Muscle of leg (tissue), 16 donors: ENCODE measurements around the gene SELPLG. TPM values are rescaled to one million over a fixed set of nuclear protein-coding genes. Genes with fewer than 3 reads are reported as not detected.
A peak's percentile ranks its signal among the peaks of the same experiment; 100 is the strongest.

Source experiments
- DNase-seq: peaks from one replicate; pipeline ENCODE4 v3.0.0; 2013
- H3K27ac ChIP-seq: one replicate; pipeline ENCODE4 v1.5.1; 2013; ENCODE audit warnings: mild to moderate bottlenecking, low read length, control low read depth
- H3K27me3 ChIP-seq: one replicate; pipeline ENCODE4 v1.6.1; 2013; ENCODE audit warnings: low read length; ENCODE audit not compliant: control insufficient read depth, insufficient read depth
- H3K36me3 ChIP-seq: one replicate; pipeline ENCODE4 v1.6.1; 2013; ENCODE audit warnings: low read length; ENCODE audit not compliant: control insufficient read depth, insufficient read depth
- H3K4me1 ChIP-seq: one replicate; pipeline ENCODE4 v1.6.1; 2013; ENCODE audit warnings: low read length; ENCODE audit not compliant: control insufficient read depth, insufficient read depth
- H3K4me3 ChIP-seq: one replicate; pipeline ENCODE4 v1.5.1; 2013; ENCODE audit warnings: low read length, control low read depth
- H3K9me3 ChIP-seq: replicated peaks from 2 replicates; pipeline ENCODE4 v1.6.1; 2013; ENCODE audit warnings: low read depth, low read length; ENCODE audit not compliant: control insufficient read depth
- WGBS: methylation state at CpG from one replicate; pipeline ENCODE4 v1.1.5; 2013; ENCODE audit warnings: missing lambda C conversion rate; ENCODE audit not compliant: insufficient coverage; 5-methylcytosine and 5-hydroxymethylcytosine counted together
- long read RNA-seq, 11 donors: transcript quantifications; one replicate each; lab custom pipeline, GENCODE V29; 2026
- polyA plus RNA-seq, 8 donors: library from polyadenylated mRNA; unstranded; fragments of 120-200 nt; gene quantifications; one replicate each; pipeline versions ENCODE4 v1.2.1 to v1.2.3, GENCODE V29; 2013; ENCODE audit warnings: inconsistent platforms in 1 of 8, low replicate concordance in 1 of 8; ENCODE audit not compliant: insufficient read length in 8 of 8, insufficient read depth in 1 of 8
- total RNA-seq: library from RNA; stranded (reverse); fragments of 120-200 nt; gene quantifications from one replicate; pipeline ENCODE4 v1.2.4, GENCODE V29; 2013

Gene SELPLG, protein sequence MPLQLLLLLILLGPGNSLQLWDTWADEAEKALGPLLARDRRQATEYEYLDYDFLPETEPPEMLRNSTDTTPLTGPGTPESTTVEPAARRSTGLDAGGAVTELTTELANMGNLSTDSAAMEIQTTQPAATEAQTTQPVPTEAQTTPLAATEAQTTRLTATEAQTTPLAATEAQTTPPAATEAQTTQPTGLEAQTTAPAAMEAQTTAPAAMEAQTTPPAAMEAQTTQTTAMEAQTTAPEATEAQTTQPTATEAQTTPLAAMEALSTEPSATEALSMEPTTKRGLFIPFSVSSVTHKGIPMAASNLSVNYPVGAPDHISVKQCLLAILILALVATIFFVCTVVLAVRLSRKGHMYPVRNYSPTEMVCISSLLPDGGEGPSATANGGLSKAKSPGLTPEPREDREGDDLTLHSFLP
- total RNA-seq (2.8 TPM), polyA plus RNA-seq (1 to 10 TPM; 3.6 to 5.5 (median 4.3) TPM)
- long read RNA-seq, donor 1 = 0 reads
- long read RNA-seq, donor 2 = 0 reads
- long read RNA-seq, donor 3, partial matches to known transcripts = 0 of 4 reads
- long read RNA-seq, donor 3, other reads (novel, unspliced or antisense) = 0 of 4 reads
- long read RNA-seq, donor 4 = 0 reads
- long read RNA-seq, donor 5, partial matches to known transcripts = 7 of 11 reads
- long read RNA-seq, donor 5, other reads (novel, unspliced or antisense) = 0 of 11 reads
- long read RNA-seq, donor 6, partial matches to known transcripts = 0 of 4 reads
- long read RNA-seq, donor 6, other reads (novel, unspliced or antisense) = 0 of 4 reads
- long read RNA-seq, donor 7, partial matches to known transcripts = 0 of 2 reads
- long read RNA-seq, donor 7, other reads (novel, unspliced or antisense) = 0 of 2 reads
- long read RNA-seq, donor 8, partial matches to known transcripts = 0 of 3 reads
- long read RNA-seq, donor 8, other reads (novel, unspliced or antisense) = 0 of 3 reads
- long read RNA-seq, donor 9, partial matches to known transcripts = 0 of 1 reads
- long read RNA-seq, donor 9, other reads (novel, unspliced or antisense) = 0 of 1 reads
- long read RNA-seq, donor 10, partial matches to known transcripts = 0 of 1 reads
- long read RNA-seq, donor 10, other reads (novel, unspliced or antisense) = 0 of 1 reads
- long read RNA-seq, donor 11, partial matches to known transcripts = 0 of 3 reads
- long read RNA-seq, donor 11, other reads (novel, unspliced or antisense) = 0 of 3 reads

DNA sequence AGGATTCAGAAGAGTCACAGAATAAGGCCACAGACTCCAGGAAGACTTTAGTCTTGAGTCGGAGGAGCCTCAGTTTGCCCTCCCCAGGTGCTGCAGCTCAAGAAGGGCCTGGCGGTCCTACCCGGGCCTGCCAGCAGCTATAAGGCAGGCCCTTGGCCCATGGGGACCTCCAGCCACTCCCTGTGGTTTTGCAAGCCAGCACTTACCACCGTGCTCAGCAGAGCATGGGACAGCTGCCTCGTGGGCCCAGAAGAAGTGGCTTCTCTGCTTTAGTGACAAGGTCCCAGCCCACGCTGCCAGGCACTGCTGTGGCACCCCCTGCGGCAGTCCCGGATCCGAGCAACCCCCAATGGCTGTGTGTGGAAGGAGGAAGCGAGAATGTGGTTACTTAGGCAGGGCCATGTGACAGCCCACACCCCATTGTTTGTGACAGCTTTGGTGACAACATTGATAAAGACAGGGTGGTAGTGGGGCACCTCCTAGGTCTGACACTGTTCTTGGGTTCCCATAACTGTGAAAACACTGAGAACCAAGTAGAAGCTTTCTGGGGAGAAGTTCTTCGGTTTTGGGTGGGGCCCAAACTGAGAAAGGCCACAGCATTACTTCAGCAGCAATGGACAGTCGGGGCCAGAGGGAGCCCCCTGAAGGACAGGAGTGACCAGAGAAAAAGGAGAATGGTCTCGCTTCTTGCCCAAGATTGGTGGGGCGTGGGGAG is at the start of gene SELPLG:
Gene SELPLG (minus strand): TSS at position 361 of the 715 bp plus-strand sequence. CDS start 9,587 bp downstream, outside the sequence.
- 74% methylated on average over 13 of the region's 14 CpGs for WGBS
- Histone ChIP-seq H3K4me3 (peak within 1 kb of the TSS; percentile 11), H3K27me3 (peaks cover 3% of the 10 kb centered on the region), H3K4me1 (peaks cover 77% of the 10 kb centered on the region), H3K27ac (peak within 1 kb of the TSS; percentile 77), H3K36me3 (no peaks in the 10 kb centered on the region), H3K9me3 (no peaks in the 10 kb centered on the region)
- DNase-seq = peak; percentile 62

DNA sequence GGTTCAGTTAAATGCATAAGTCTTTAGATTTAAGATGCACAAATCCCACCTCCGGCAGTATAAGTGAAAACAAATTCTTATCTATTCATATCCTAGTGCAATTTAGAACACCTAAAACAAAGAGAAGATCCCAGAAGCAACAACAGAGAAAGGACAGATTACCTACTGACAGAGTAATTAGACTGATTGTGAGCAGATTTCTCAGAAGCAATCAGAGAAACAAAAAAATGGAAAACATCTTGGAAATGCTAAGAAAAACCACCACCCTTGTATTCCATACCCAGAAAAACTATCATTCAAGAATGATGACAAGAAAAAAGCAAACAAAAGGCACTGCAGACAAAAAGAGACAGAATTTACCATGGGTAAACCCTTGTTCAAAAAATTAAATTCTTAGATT is 47.6 kb upstream of the SELPLG start:
- no peaks in the 10 kb centered on the region for H3K27me3 ChIP-seq
- peaks cover 6% of the 10 kb centered on the region for H3K36me3 ChIP-seq
- no CpG with 5 or more reads among the region's 1 CpG for WGBS
- H3K27ac ChIP-seq = no peak overlapping the region
- H3K9me3 ChIP-seq = no peaks in the 10 kb centered on the region
- peaks cover 3% of the 10 kb centered on the region for H3K4me1 ChIP-seq
- DNase-seq = no peak
- H3K4me3 ChIP-seq = no peak overlapping the region

DNA sequence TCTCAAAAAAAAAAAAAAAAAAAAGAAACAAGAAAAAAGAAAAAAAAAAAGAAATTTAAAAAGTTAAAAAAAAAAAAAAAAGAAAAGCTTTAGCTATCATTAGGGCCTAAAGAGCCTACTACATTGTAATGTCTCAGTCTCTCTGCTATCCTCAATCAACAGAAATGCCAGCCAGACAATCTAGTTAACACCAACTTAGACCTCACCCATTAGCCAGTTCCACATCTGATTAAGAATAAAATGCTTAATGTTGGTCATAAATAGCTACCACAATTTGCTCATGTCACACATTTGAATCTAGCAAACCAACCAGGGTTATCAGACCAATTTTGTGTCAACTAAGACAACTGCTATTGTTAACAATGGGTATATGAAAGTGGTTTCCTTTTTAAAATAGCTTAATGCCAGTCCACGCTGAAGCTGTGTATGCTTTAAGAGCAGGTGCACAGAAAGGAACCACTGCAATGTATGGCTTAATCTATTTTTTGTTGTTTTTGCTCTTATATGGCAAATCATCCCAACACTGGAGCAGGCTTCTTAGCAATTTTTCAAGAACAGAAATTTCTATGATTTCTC is 45.5 kb upstream of the SELPLG start:
- no peaks in the 10 kb centered on the region for H3K27me3 ChIP-seq
- no peak overlapping the region for H3K27ac ChIP-seq
- no peaks in the 10 kb centered on the region for H3K4me1 ChIP-seq
- H3K36me3 ChIP-seq = peaks cover 11% of the 10 kb centered on the region
- H3K9me3 ChIP-seq = no peaks in the 10 kb centered on the region
- DNase-seq = no peak
- H3K4me3 ChIP-seq = no peak overlapping the region
- no CpG with 5 or more reads among the region's 1 CpG for WGBS

DNA sequence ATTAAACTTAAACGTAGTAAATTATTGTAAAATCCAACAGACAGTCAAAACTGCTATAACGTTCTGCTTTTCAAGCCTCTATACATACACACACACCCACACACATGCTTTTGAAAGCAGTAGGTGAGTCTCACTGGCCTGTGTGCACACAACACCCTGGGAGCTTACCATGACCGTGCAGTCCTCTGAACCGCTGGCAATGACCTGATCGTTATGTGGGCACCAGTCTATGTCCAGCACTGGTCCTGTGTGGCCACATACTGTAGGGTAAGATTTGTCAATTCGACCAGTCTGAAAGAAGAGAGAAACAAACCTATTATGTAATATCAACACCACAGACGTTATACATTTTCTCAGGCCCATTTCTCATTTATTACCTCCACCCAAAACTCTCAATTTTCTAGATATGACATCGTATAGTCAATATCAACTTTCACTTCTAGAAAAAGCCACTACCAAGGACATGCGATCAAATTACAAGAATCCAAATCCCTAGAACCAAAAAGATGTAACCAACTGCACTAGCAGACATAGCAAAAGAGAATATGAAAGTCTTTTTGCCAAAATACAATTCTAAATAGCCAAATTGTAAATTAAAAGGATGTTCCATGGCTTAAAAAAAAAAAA is 44.5 kb upstream of the SELPLG start:
- WGBS = 69% methylated on average over 4 of the region's 9 CpGs
- DNase-seq = no peak
- no peaks in the 10 kb centered on the region for H3K27me3 ChIP-seq
- H3K27ac ChIP-seq = no peak overlapping the region
- no peak overlapping the region for H3K4me3 ChIP-seq
- peaks cover 11% of the 10 kb centered on the region for H3K36me3 ChIP-seq
- H3K4me1 ChIP-seq = no peaks in the 10 kb centered on the region
- no peaks in the 10 kb centered on the region for H3K9me3 ChIP-seq

GRCh38 chr12:108677381-108677780 is 43.7 kb upstream of the SELPLG start:
- H3K36me3 ChIP-seq = peaks cover 11% of the 10 kb centered on the region
- DNase-seq = no peak
- no CpG with 5 or more reads among the region's 3 CpGs for WGBS

DNA sequence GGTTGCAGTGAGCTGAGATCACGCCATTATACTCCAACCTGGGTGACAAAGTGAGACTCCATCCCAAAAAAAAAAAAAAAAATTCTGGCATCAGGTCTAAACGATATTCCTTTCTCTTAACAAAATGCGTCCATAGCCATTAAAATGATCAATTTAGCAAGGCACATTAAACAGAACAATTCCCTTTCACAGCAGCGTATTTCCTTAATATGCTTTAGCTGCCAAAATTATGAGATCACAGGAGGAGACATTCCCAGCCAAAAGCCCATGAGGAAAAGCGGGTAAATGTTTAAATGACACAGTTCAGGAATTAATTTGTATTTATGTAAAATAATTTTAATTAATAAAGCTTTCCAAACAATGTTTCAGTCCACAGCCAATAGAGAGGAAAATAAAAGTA is 43.0 kb upstream of the SELPLG start:
- DNase-seq = peak; percentile 41
- Histone ChIP-seq H3K4me1 (no peaks in the 10 kb centered on the region), H3K4me3 (no peak overlapping the region), H3K9me3 (no peaks in the 10 kb centered on the region), H3K27ac (no peak overlapping the region), H3K27me3 (no peaks in the 10 kb centered on the region), H3K36me3 (peaks cover 11% of the 10 kb centered on the region)
- WGBS = no CpG with 5 or more reads among the region's 5 CpGs

More at GRCh38 chr12:108677381-108677780, 43.7 kb upstream of the SELPLG start:
- H3K27ac ChIP-seq = no peak overlapping the region
- H3K9me3 ChIP-seq = no peaks in the 10 kb centered on the region
- H3K4me3 ChIP-seq = no peak overlapping the region
- H3K27me3 ChIP-seq = no peaks in the 10 kb centered on the region
- no peaks in the 10 kb centered on the region for H3K4me1 ChIP-seq

DNA sequence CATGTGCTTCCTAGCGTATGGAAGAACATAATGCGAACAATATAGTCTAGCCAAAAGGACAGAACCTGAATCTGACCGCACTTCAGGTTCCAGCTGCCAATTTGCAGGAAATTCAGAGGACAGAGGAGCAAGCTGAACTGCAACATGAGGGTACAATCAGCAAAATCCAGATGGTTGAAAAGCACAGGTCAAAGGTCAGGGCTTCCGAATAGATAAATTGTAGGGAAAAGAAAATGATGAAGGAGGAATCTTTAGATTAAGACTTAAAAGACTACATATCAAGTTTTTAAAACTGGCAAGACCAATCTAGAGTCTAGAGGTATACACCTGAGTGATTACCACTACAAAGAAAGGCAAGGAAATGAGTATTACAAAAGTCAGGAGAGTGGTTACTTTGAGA is 42.1 kb upstream of the SELPLG start:
- WGBS = 91% methylated on average over 3 of the region's 4 CpGs
- peaks cover 11% of the 10 kb centered on the region for H3K36me3 ChIP-seq
- H3K4me1 ChIP-seq = no peaks in the 10 kb centered on the region
- no peak overlapping the region for H3K4me3 ChIP-seq
- H3K27me3 ChIP-seq = no peaks in the 10 kb centered on the region
- H3K27ac ChIP-seq = no peak overlapping the region
- H3K9me3 ChIP-seq = no peaks in the 10 kb centered on the region
- no peak for DNase-seq

GRCh38 chr12:108672054-108672453 is 38.4 kb upstream of the SELPLG start:
- H3K27me3 ChIP-seq = no peaks in the 10 kb centered on the region
- no peak overlapping the region for H3K4me3 ChIP-seq
- no CpG with 5 or more reads among the region's 3 CpGs for WGBS
- peaks cover 10% of the 10 kb centered on the region for H3K36me3 ChIP-seq
- no peak for DNase-seq
- H3K9me3 ChIP-seq = no peaks in the 10 kb centered on the region
- H3K4me1 ChIP-seq = peaks cover 9% of the 10 kb centered on the region
- no peak overlapping the region for H3K27ac ChIP-seq

- H3K36me3 ChIP-seq = peaks cover 8% of the 10 kb centered on the region
- H3K27me3 ChIP-seq = no peaks in the 10 kb centered on the region
- no peak overlapping the region for H3K27ac ChIP-seq
- H3K4me1 ChIP-seq = peaks cover 17% of the 10 kb centered on the region
- 89% methylated on average over 3 of the region's 3 CpGs for WGBS
- H3K9me3 ChIP-seq = no peaks in the 10 kb centered on the region
- no peak overlapping the region for H3K4me3 ChIP-seq
- no peak for DNase-seq
Observed at GRCh38 chr12:108671110-108671509, 37.4 kb upstream of the SELPLG start.
